Cardiac muscle cell (in vitro differentiated cells and primary cell): ENCODE data around the gene CNRIP1. TPM values are rescaled to one million over a fixed set of nuclear protein-coding genes. Genes with fewer than 3 reads are reported as not detected.

Experiments
- DNase-seq, 2 donors: peaks; one replicate each; pipeline versions ENCODE4 v3.0.0 to v3.0.0-alpha.2; 2010 to 2017; ENCODE audit warnings: low read depth in 1 of 2, low spot score in 1 of 2
- H3K27ac ChIP-seq: fragments of 200-600 bp; sonication (generic); 2 replicates; pipeline ENCODE4 v1.5.1; 2016
- H3K27me3 ChIP-seq: fragments of 200-600 bp; sonication (generic); 2 replicates; pipeline ENCODE4 v1.6.0; 2016; ENCODE audit warnings: control low read depth
- H3K36me3 ChIP-seq: fragments of 200-600 bp; sonication (generic); 2 replicates; pipeline ENCODE4 v1.5.1; 2016; ENCODE audit warnings: control low read depth
- H3K4me1 ChIP-seq: fragments of 200-600 bp; sonication (generic); 2 replicates; pipeline ENCODE4 v1.8.1; 2017; ENCODE audit warnings: low read depth, mild to moderate bottlenecking, mixed run types
- H3K4me3 ChIP-seq: fragments of 200-600 bp; sonication (generic); 2 replicates; pipeline ENCODE4 v1.5.1; 2016; ENCODE audit warnings: mild to moderate bottlenecking
- H3K9me3 ChIP-seq: fragments of 200-600 bp; sonication (generic); 2 replicates; pipeline ENCODE4 v1.5.1; 2017; ENCODE audit warnings: low read depth, mild to moderate bottlenecking, control low read depth
- CTCF ChIP-seq: IDR thresholded peaks from 2 replicates; pipeline ENCODE4 v1.5.1; 2012; ENCODE audit warnings: low read depth, mild to moderate bottlenecking, low read length
- polyA plus RNA-seq: library from polyadenylated mRNA; unstranded; fragments of >200 nt; fragmentation: Nextera tagmentation; extraction: Ambion mirVana; gene quantifications from 2 replicates; pipeline ENCODE4 v1.2.1, GENCODE V29; 2016
- total RNA-seq: library from RNA; depleted of rRNA; stranded (reverse); fragments of >200 nt; gene quantifications from 2 replicates; pipeline ENCODE4 v1.2.3, GENCODE V29; 2016

CNRIP1 gene
- total and polyA plus RNA-seq, 2 experiments from 2014 or later = 6.9 to 14.3 TPM

GRCh38 chr2:68278169-68278568 lies 41.6 kb downstream of the CNRIP1 start:
- no peaks in the 10 kb centered on the region for H3K36me3 ChIP-seq
- no peaks in the 10 kb centered on the region for H3K4me1 ChIP-seq
- TF ChIP-seq CTCF = no peak
- no peak for DNase-seq
- no peak overlapping the region for H3K4me3 ChIP-seq
- H3K9me3 ChIP-seq = no peaks in the 10 kb centered on the region
- no peaks in the 10 kb centered on the region for H3K27me3 ChIP-seq
- H3K27ac ChIP-seq = no peak overlapping the region

- no peak overlapping the region for H3K27ac ChIP-seq
- H3K36me3 ChIP-seq = no peaks in the 10 kb centered on the region
- DNase-seq = no peak
- no peak for TF ChIP-seq CTCF
- H3K4me1 ChIP-seq = no peaks in the 10 kb centered on the region
- no peak overlapping the region for H3K4me3 ChIP-seq
- no peaks in the 10 kb centered on the region for H3K27me3 ChIP-seq
- no peaks in the 10 kb centered on the region for H3K9me3 ChIP-seq
Observed at GRCh38 chr2:68274022-68274421, 45.7 kb downstream of the CNRIP1 start.

GRCh38 chr2:68272246-68272994 lies 47.3 kb downstream of the CNRIP1 start:
- no peak for TF ChIP-seq CTCF
- H3K27ac ChIP-seq = no peak overlapping the region
- no peak for DNase-seq
- H3K4me1 ChIP-seq = no peaks in the 10 kb centered on the region
- H3K36me3 ChIP-seq = no peaks in the 10 kb centered on the region
- H3K9me3 ChIP-seq = no peaks in the 10 kb centered on the region
- H3K27me3 ChIP-seq = no peaks in the 10 kb centered on the region
- H3K4me3 ChIP-seq = no peak overlapping the region

GRCh38 chr2:68266655-68267054 lies 53.1 kb downstream of the CNRIP1 start:
- no peaks in the 10 kb centered on the region for H3K27me3 ChIP-seq

GRCh38 chr2:68263632-68264031 lies 56.1 kb downstream of the CNRIP1 start:
- Histone ChIP-seq H3K4me1 (peaks cover 3% of the 10 kb centered on the region), H3K36me3 (no peaks in the 10 kb centered on the region), H3K27me3 (no peaks in the 10 kb centered on the region), H3K9me3 (no peaks in the 10 kb centered on the region), H3K4me3 (no peak overlapping the region), H3K27ac (no peak overlapping the region)
- TF ChIP-seq CTCF = no peak
- DNase-seq = no peak

More at GRCh38 chr2:68266655-68267054, 53.1 kb downstream of the CNRIP1 start:
- no peaks in the 10 kb centered on the region for H3K9me3 ChIP-seq
- no peak for DNase-seq
- no peak overlapping the region for H3K27ac ChIP-seq
- H3K4me3 ChIP-seq = no peak overlapping the region
- no peaks in the 10 kb centered on the region for H3K36me3 ChIP-seq
- H3K4me1 ChIP-seq = peaks cover 3% of the 10 kb centered on the region
- no peak for TF ChIP-seq CTCF
